SK-N-MC (cell line): Measurements from ENCODE around the gene FAM124A.

Experiments
- EZH2 ChIP-seq: fragments of 200-600 bp; sonication (generic); IDR thresholded peaks from one replicate; pipeline ENCODE4 v1.6.1; 2017; ENCODE audit warnings: antibody characterized with exemption
- POLR2AphosphoS5 ChIP-seq: IDR thresholded peaks from 2 replicates; pipeline ENCODE4 v1.6.1; 2012; ENCODE audit warnings: mild to moderate bottlenecking, low read depth, low read length, borderline replicate concordance

DNA sequence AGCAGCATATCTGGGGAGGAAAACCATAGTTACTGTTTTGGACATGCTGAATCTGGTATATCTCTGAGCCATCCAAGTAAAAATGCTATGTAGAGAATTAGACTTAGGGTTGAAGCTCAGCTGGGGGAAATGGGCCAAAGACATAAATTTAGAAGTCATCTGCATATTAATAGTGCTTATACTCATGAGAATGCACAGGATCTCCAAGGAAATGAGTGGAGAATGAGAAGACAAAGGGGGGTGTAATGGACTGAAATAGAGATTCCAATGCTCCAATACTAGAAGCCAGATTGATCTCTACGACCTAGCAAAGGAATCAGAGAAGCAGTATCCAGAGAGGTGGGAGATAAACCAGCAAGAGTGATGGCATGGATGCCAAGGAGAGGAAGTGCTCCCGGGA lies 10.3 kb upstream of the FAM124A start:
- TF ChIP-seq EZH2 (no peak), POLR2AphosphoS5 (no peak)
